AG10803 (cell line): ENCODE data around the gene PF4V1.
A peak's percentile ranks its signal among the peaks of the same experiment; 100 is the strongest.

Experiments
- DNase-seq: peaks from one replicate; pipeline ENCODE4 v3.0.0; 2010; ENCODE audit warnings: low read depth
- H3K4me3 ChIP-seq: 2 replicates; pipeline ENCODE4 v1.5.1; 2011; ENCODE audit warnings: mild to moderate bottlenecking, low read length, control low read depth
- CTCF ChIP-seq: conservative IDR thresholded peaks from 2 replicates; pipeline ENCODE4 v1.5.1; 2011; ENCODE audit warnings: mild to moderate bottlenecking, low read length, control low read depth, inconsistent platforms

PF4V1 gene

GRCh38 chr4:73869130-73870055 is 16.3 kb downstream of the PF4V1 start, which contains the start of gene CXCL1:
TSS of gene CXCL1 (plus strand) at chr4:73869393. CDS start at chr4:73869471, 78 bp downstream.
- no peak for DNase-seq
- TF ChIP-seq CTCF: no peak; the same call in 1 of the 2 replicates
- H3K4me3 ChIP-seq: peak within 1 kb of the TSS; percentile 64

GRCh38 chr4:73870260-73870659 is 17.2 kb downstream of the PF4V1 start:
- DNase-seq: no peak
- no peak for TF ChIP-seq CTCF
- H3K4me3 ChIP-seq: peak overlapping the region; percentile 64

- peak; percentile 56 for DNase-seq
- no peak overlapping the region for H3K4me3 ChIP-seq
- no peak for TF ChIP-seq CTCF
These were observed 17.7 kb downstream of the PF4V1 start for GRCh38 chr4:73870768-73871167.

GRCh38 chr4:73871511-73872310 is 18.6 kb downstream of the PF4V1 start:
- H3K4me3 ChIP-seq: no peak overlapping the region
- no peak for DNase-seq
- no peak for TF ChIP-seq CTCF

GRCh38 chr4:73872316-73873108 is 19.4 kb downstream of the PF4V1 start:
- H3K4me3 ChIP-seq: no peak overlapping the region
- DNase-seq: no peak

More at GRCh38 chr4:73872316-73873108, 19.4 kb downstream of the PF4V1 start:
- TF ChIP-seq CTCF: no peak
